ENCODE results near the gene MANEAL.

MANEAL gene

DNA sequence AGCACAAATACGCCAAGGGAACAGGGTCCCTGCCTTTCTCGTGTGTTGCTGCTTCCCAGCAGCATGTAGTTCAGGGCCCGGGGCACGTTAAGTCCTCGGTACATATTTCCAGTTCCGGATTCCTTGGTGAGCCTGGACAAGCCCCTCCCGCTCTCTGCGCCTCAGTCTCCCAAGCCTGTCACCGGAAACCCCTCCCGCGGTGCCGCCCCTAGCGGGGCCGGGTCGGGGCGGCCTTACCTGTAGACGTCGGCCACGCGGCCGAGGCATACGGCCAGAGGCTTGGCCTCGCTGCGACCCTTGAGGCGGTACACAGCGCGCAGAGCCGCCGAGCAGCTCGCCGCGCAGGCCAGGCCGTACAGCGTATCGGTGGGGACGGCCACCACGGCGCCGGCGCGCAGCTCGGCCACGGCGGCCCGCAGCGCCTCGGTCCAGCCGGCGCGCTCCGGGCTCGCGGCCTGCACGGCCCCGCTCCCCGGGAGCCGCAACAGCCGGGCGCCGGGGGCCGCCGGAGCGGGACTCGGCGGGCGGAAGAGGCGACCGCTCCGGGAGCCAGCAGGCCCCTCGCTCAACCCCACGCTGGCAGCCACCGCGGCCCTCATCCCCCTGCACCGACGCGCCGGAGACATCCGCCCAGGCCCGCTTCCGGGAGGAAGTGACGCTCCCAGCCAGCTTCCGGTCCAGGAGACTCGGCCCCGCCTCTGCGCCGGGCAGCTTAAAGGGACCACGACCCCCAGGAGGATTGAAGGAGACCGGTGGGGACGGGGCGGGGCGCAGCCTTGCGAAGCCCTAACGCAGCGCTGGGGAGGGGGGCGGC is 14.1 kb downstream of the MANEAL start, which contains the start of the genes C1orf122 and YRDC:
Gene C1orf122, plus strand, starts transcription at position 236 of the 814 bp plus-strand sequence. CDS start 615 bp downstream, outside the sequence.
Gene YRDC, minus strand, starts transcription at position 654 of the 814 bp plus-strand sequence. Its CDS starts 28 bp downstream, at position 626.
- DNase-seq (ENCODE audit: low read depth): peak; percentile 77
- TF ChIP-seq CTCF (conservative IDR thresholded peaks at IDR 0.05; ENCODE audit: low read depth, low read length): no peak

GRCh38 chr1:37808369-37809319 is 15.0 kb downstream of the MANEAL start:
- peak; percentile 39 for DNase-seq (ENCODE audit: low read depth)
- H3K4me3 ChIP-seq (ENCODE audit: low read length): peak overlapping the region; percentile 89
- TF ChIP-seq CTCF (conservative IDR thresholded peaks at IDR 0.05; ENCODE audit: low read depth, low read length): no peak

More for the DNA sequence above, 14.1 kb downstream of the MANEAL start, which contains the start of the genes C1orf122 and YRDC:
- peak within 1 kb of the TSS; percentile 89 for H3K4me3 ChIP-seq (ENCODE audit: low read length)

GRCh38 chr1:37809942-37810341 is 16.3 kb downstream of the MANEAL start:
- H3K4me3 ChIP-seq (ENCODE audit: low read length): no peak overlapping the region
- DNase-seq (ENCODE audit: low read depth): no peak
- TF ChIP-seq CTCF (conservative IDR thresholded peaks at IDR 0.05; ENCODE audit: low read depth, low read length): no peak

DNA sequence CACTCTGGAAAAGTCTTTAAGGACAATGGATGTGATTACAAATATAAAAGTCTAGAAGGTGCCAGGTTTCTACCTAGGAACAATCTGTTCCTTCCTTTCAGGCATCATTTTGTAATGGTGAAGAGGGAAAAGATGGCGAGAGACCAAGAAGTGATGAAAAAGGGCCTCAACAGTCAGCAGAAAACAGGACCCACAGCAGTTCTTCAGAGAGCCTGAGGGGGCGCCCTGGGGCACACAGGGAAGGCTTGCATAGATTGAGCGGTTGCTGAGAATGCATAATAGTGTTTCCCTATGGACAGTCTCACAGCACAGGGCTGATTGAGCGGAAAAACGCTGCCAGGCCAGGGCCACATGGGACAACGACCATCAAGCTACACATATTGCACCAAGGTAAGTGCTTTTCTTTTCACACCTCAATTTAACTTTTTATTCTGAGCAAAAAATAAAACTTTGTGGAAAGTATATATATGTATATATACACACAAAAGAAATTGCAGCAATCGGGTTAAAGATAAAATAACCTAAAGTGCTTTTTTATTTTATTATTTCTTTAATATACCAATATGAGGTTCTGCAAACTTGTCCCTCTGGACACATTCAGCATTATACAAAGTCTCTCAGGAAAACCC is 17.5 kb downstream of the MANEAL start:
- TF ChIP-seq CTCF (conservative IDR thresholded peaks at IDR 0.05; ENCODE audit: low read depth, low read length): peak; percentile 98
- peak; percentile 21 for DNase-seq (ENCODE audit: low read depth)
- no peak overlapping the region for H3K4me3 ChIP-seq (ENCODE audit: low read length)

- TF ChIP-seq CTCF (conservative IDR thresholded peaks at IDR 0.05; ENCODE audit: low read depth, low read length): no peak
- DNase-seq (ENCODE audit: low read depth): no peak
- no peak overlapping the region for H3K4me3 ChIP-seq (ENCODE audit: low read length)
These were observed 20.0 kb downstream of the MANEAL start for GRCh38 chr1:37813529-37814145.

DNA sequence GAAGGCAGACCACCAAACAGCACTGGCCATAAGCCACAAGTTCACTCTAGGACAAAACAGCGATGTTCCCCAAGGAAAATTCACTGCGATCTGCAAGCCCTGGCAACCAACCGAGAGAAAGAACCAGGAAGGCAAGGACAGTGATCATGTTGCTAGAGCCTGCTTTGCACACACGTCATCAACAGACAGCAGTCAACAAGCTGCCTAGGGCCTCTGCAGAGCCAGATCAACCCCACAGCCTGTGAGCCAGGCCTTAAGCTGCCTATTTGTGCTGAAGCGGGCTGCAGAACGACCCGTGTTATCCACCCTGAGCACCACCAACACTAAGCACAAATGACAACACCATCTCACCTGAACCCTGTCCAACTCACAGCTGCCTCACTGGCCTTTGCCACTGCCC is 20.6 kb downstream of the MANEAL start:
- TF ChIP-seq CTCF (conservative IDR thresholded peaks at IDR 0.05; ENCODE audit: low read depth, low read length): no peak
- H3K4me3 ChIP-seq (ENCODE audit: low read length): no peak overlapping the region
- DNase-seq (ENCODE audit: low read depth): no peak

Measured in retinal pigment epithelial cell (primary cell).